Measurements from ENCODE around the gene RELB. TPM values are rescaled to one million over a fixed set of nuclear protein-coding genes. Genes with fewer than 3 reads are reported as not detected.
"Not testable (repeated sequence)": the region's sequence is repeated elsewhere in the genome, so short reads cannot be mapped to it uniquely, and the experiment has no call there.

RELB gene
- total RNA-seq, 2 experiments from 2014 or later = 91.6 to 92.5 TPM

DNA sequence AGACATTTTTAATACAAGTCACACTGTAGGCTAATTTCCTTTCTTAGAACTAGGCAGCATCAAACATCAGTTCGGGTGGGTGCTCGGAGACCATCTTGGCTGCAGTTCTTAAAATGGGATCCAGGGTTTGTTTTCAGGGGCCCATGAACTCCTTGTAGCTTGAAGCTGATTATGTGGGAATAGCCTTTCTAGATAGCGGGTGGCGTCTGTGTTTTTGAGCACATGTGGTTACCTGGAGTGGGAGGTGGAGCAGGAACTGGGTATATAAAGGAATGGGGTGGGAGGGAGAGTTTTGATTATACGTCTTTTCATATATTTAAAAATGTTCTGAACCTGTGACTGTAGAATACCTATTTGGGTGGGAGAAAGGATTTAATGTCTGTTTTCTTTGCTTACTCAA, 33.1 kb upstream of the RELB start:
- Histone ChIP-seq H3K27me3 (ENCODE audit: control insufficient read depth in 1 of 2, insufficient read depth in 2 of 2, low read length in 2 of 2) (no peaks in the 10 kb centered on the region), H3K4me1 (ENCODE audit: insufficient read depth, low read length) (no peaks in the 10 kb centered on the region), H3K9me3 (ENCODE audit: control insufficient read depth in 1 of 2, insufficient read depth in 1 of 2, low read length in 2 of 2) (no peaks in the 10 kb centered on the region), H3K27ac (ENCODE audit: low read depth in 1 of 2, low read length in 2 of 2) (no peak overlapping the region), H3K36me3 (ENCODE audit: insufficient read depth, low read length) (peaks cover 43% of the 10 kb centered on the region), H3K4me3 (ENCODE audit: low read length) (no peak overlapping the region)
- Mint-ChIP-seq H3K4me1 (ENCODE audit: low read depth) (no peaks in the 10 kb centered on the region), H3K27ac (no peak overlapping the region), H3K36me3 (ENCODE audit: low read depth) (peaks cover 56% of the 10 kb centered on the region), H3K9me3 (no peaks in the 10 kb centered on the region), H3K4me3 (no peak overlapping the region), H3K27me3 (no peaks in the 10 kb centered on the region)
- no peak for DNase-seq
- no peak for ATAC-seq (ENCODE audit: poor library complexity)
- TF ChIP-seq, protein P1, sequence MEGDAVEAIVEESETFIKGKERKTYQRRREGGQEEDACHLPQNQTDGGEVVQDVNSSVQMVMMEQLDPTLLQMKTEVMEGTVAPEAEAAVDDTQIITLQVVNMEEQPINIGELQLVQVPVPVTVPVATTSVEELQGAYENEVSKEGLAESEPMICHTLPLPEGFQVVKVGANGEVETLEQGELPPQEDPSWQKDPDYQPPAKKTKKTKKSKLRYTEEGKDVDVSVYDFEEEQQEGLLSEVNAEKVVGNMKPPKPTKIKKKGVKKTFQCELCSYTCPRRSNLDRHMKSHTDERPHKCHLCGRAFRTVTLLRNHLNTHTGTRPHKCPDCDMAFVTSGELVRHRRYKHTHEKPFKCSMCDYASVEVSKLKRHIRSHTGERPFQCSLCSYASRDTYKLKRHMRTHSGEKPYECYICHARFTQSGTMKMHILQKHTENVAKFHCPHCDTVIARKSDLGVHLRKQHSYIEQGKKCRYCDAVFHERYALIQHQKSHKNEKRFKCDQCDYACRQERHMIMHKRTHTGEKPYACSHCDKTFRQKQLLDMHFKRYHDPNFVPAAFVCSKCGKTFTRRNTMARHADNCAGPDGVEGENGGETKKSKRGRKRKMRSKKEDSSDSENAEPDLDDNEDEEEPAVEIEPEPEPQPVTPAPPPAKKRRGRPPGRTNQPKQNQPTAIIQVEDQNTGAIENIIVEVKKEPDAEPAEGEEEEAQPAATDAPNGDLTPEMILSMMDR (IDR thresholded peaks at IDR 0.05) = no peak
- intact Hi-C loops (cut with DNase I, micrococcal nuclease) = no loop called here
- POLR2A ChIA-PET = no interaction called here
- CTCF ChIA-PET = no interaction called here

DNA sequence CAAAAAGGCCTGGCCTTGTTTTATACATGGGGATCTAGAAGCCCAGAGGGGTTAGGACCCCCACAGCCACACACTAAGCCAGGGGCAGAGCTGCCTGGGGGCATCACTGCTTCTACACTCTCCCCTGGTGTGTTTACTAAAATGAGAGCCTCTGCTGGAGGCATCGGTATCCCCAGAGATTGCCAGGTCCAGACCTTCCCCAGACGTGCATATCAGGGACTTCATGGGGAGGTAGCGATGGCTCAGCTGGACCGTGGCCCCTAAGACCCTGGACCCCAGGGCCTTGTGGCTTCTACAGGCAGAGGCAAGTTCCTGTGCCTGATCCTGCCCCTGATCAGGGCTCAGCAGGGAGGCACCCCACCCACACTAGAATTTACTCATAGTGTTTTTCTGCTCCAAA, 32.6 kb upstream of the RELB start:
- no peak overlapping the region for H3K27ac ChIP-seq (ENCODE audit: low read depth in 1 of 2, low read length in 2 of 2)
- H3K27me3 Mint-ChIP-seq = no peaks in the 10 kb centered on the region
- POLR2A ChIA-PET = interaction anchor here (0.7 kb wide), 1 partner anchor 10 kb away, joined by 3 read pairs; no protein-coding TSS in a partner anchor
- no peaks in the 10 kb centered on the region for H3K9me3 Mint-ChIP-seq
- H3K4me1 Mint-ChIP-seq (ENCODE audit: low read depth) = no peaks in the 10 kb centered on the region
- ATAC-seq (ENCODE audit: poor library complexity) (no peak), DNase-seq (no peak)
- intact Hi-C loops (cut with DNase I, micrococcal nuclease) = no loop called here
- H3K9me3 ChIP-seq (ENCODE audit: control insufficient read depth in 1 of 2, insufficient read depth in 1 of 2, low read length in 2 of 2) = no peaks in the 10 kb centered on the region
- no peak overlapping the region for H3K4me3 Mint-ChIP-seq
- H3K27me3 ChIP-seq (ENCODE audit: control insufficient read depth in 1 of 2, insufficient read depth in 2 of 2, low read length in 2 of 2) = no peaks in the 10 kb centered on the region
- no peak overlapping the region for H3K27ac Mint-ChIP-seq
- peaks cover 47% of the 10 kb centered on the region for H3K36me3 ChIP-seq (ENCODE audit: insufficient read depth, low read length)
- CTCF ChIA-PET = no interaction called here
- H3K4me3 ChIP-seq (ENCODE audit: low read length) = no peak overlapping the region
- TF ChIP-seq, protein P1 (IDR thresholded peaks at IDR 0.05) = no peak
- H3K36me3 Mint-ChIP-seq (ENCODE audit: low read depth) = peaks cover 59% of the 10 kb centered on the region
- no peaks in the 10 kb centered on the region for H3K4me1 ChIP-seq (ENCODE audit: insufficient read depth, low read length)

DNA sequence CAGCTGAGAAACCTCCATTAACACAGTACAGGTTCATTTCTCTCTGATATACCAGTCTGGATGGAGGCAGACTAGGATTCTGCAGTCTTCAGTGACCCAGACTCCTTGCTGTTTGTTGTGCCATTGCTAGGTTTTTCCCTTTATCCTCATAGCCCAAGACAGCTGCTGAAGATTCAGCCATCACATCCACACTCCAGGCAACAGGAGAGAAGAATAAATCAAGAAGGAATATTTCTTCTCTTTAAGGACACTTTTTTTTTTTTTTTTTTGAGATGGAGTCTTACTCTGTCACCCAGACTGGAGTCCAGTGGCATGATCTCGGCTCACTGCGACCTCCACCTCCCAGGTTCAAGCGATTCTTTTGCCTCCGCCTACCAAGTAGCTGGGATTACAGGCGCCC, 31.8 kb upstream of the RELB start:
- Histone ChIP-seq H3K4me3 (ENCODE audit: low read length) (no peak overlapping the region), H3K27me3 (ENCODE audit: control insufficient read depth in 1 of 2, insufficient read depth in 2 of 2, low read length in 2 of 2) (no peaks in the 10 kb centered on the region), H3K4me1 (ENCODE audit: insufficient read depth, low read length) (no peaks in the 10 kb centered on the region), H3K9me3 (ENCODE audit: control insufficient read depth in 1 of 2, insufficient read depth in 1 of 2, low read length in 2 of 2) (no peaks in the 10 kb centered on the region), H3K36me3 (ENCODE audit: insufficient read depth, low read length) (peaks cover 48% of the 10 kb centered on the region), H3K27ac (ENCODE audit: low read depth in 1 of 2, low read length in 2 of 2) (no peak overlapping the region)
- TF ChIP-seq, protein P1 (IDR thresholded peaks at IDR 0.05) = no peak
- CTCF ChIA-PET = no interaction called here
- H3K4me3 Mint-ChIP-seq = no peak overlapping the region
- ATAC-seq (ENCODE audit: poor library complexity) (no peak), DNase-seq (no peak)
- no peak overlapping the region for H3K27ac Mint-ChIP-seq
- H3K36me3 Mint-ChIP-seq (ENCODE audit: low read depth) = peaks cover 61% of the 10 kb centered on the region
- intact Hi-C loops (cut with DNase I, micrococcal nuclease) = no loop called here
- POLR2A ChIA-PET = interaction anchor here (0.7 kb wide), 1 partner anchor 9 kb away, joined by 3 read pairs; no protein-coding TSS in a partner anchor
- H3K4me1 Mint-ChIP-seq (ENCODE audit: low read depth) = no peaks in the 10 kb centered on the region
- no peaks in the 10 kb centered on the region for H3K9me3 Mint-ChIP-seq
- no peaks in the 10 kb centered on the region for H3K27me3 Mint-ChIP-seq

DNA sequence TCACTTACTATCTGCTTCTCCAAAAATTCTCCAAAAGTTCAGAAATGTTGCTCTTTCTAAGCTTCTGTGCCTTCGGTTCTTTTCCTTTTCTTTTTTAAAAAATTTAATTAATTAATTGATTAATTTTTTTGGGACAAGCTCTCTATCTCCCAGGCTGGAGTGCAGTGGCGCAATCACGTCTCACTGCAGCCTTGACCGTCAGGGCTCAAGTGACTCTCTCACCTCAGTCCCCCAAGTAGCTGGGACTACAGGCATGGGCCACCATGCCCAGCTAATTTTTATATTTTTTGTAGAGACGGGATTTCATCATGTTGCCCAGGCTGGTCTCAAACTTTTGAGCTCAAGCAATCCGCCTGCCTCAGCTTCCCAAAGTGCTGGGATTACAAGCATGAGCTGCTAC, 29.8 kb upstream of the RELB start:
- peaks cover 55% of the 10 kb centered on the region for H3K36me3 Mint-ChIP-seq (ENCODE audit: low read depth)
- H3K27ac Mint-ChIP-seq = not testable (repeated sequence)

More for the DNA sequence above, 29.8 kb upstream of the RELB start:
- DNase-seq; POLR2A ChIA-PET; H3K4me3 Mint-ChIP-seq; H3K4me1 Mint-ChIP-seq (ENCODE audit: low read depth); H3K9me3 Mint-ChIP-seq; H3K9me3 ChIP-seq (ENCODE audit: control insufficient read depth in 1 of 2, insufficient read depth in 1 of 2, low read length in 2 of 2); H3K27me3 ChIP-seq (ENCODE audit: control insufficient read depth in 1 of 2, insufficient read depth in 2 of 2, low read length in 2 of 2); H3K4me3 ChIP-seq (ENCODE audit: low read length); ATAC-seq (ENCODE audit: poor library complexity); H3K27ac ChIP-seq (ENCODE audit: low read depth in 1 of 2, low read length in 2 of 2); intact Hi-C loops (cut with DNase I, micrococcal nuclease); H3K4me1 ChIP-seq (ENCODE audit: insufficient read depth, low read length); CTCF ChIA-PET; H3K27me3 Mint-ChIP-seq: not testable (repeated sequence)
- peaks cover 57% of the 10 kb centered on the region for H3K36me3 ChIP-seq (ENCODE audit: insufficient read depth, low read length)
